GM23248 (cell line): ENCODE data around the gene PAPPA2. TPM values are rescaled to one million over a fixed set of nuclear protein-coding genes. Genes with fewer than 3 reads are reported as not detected.

Experiments used
- DNase-seq: peaks from one replicate; pipeline ENCODE4 v3.0.0-alpha.2; 2015
- H2AFZ ChIP-seq: fragments of 200-600 bp; sonication (generic); 2 replicates; pipeline ENCODE4 v1.6.1; 2016; ENCODE audit warnings: antibody characterized with exemption
- H3F3A ChIP-seq: fragments of 200-600 bp; sonication (generic); 2 replicates; pipeline ENCODE4 v1.6.1; 2016; ENCODE audit warnings: mild to moderate bottlenecking, antibody characterized with exemption, mixed run types; ENCODE audit not compliant: insufficient read depth
- H3K27ac ChIP-seq: fragments of 200-600 bp; sonication (generic); 2 replicates; pipeline ENCODE4 v1.5.1; 2016; ENCODE audit warnings: mild to moderate bottlenecking
- H3K27me3 ChIP-seq: fragments of 200-600 bp; sonication (generic); replicated peaks from 2 replicates; pipeline ENCODE4 v1.6.1; 2016; ENCODE audit warnings: mild to moderate bottlenecking; ENCODE audit not compliant: insufficient read depth
- H3K36me3 ChIP-seq: fragments of 200-600 bp; sonication (generic); 2 replicates; pipeline ENCODE4 v1.6.1; 2016; ENCODE audit warnings: low read depth, mild to moderate bottlenecking
- H3K4me1 ChIP-seq: fragments of 200-600 bp; sonication (generic); 2 replicates; pipeline ENCODE4 v1.6.1; 2016; ENCODE audit warnings: mild to moderate bottlenecking; ENCODE audit not compliant: insufficient read depth
- H3K4me2 ChIP-seq: fragments of 200-600 bp; sonication (generic); one replicate; pipeline ENCODE4 v1.6.1; 2016; ENCODE audit warnings: mild to moderate bottlenecking; ENCODE audit not compliant: unreplicated experiment
- H3K4me3 ChIP-seq: fragments of 200-600 bp; sonication (generic); 2 replicates; pipeline ENCODE4 v1.5.1; 2016; ENCODE audit warnings: mild to moderate bottlenecking
- H3K79me2 ChIP-seq: fragments of 200-600 bp; sonication (generic); 2 replicates; pipeline ENCODE4 v1.6.1; 2016; ENCODE audit warnings: mild to moderate bottlenecking; ENCODE audit not compliant: insufficient read depth
- H3K9ac ChIP-seq: fragments of 200-600 bp; sonication (generic); 2 replicates; pipeline ENCODE4 v1.6.1; 2016; ENCODE audit warnings: mild to moderate bottlenecking
- H3K9me2 ChIP-seq: fragments of 200-600 bp; sonication (generic); 2 replicates; pipeline ENCODE4 v1.6.1; 2016; ENCODE audit warnings: mixed run types, mild to moderate bottlenecking, moderate library complexity; ENCODE audit not compliant: insufficient read depth
- H3K9me3 ChIP-seq: fragments of 200-600 bp; sonication (generic); one replicate; pipeline ENCODE4 v1.6.1; 2017; ENCODE audit warnings: low read depth
- H4K20me1 ChIP-seq: fragments of 200-600 bp; sonication (generic); 2 replicates; pipeline ENCODE4 v1.6.0; 2016; ENCODE audit not compliant: insufficient read depth
- EZH2 ChIP-seq: fragments of 200-600 bp; sonication (generic); IDR thresholded peaks from 2 replicates; pipeline ENCODE4 v1.6.1; 2018; ENCODE audit warnings: antibody characterized with exemption, mild to moderate bottlenecking; ENCODE audit not compliant: insufficient read depth, poor library complexity, severe bottlenecking
- EZH2phosphoT487 ChIP-seq: fragments of 200-600 bp; sonication (generic); IDR thresholded peaks from 2 replicates; pipeline ENCODE4 v1.6.1; 2018; ENCODE audit warnings: antibody characterized with exemption, moderate library complexity, mild to moderate bottlenecking, low read depth; ENCODE audit not compliant: insufficient read depth
- WGBS, 2 experiments: methylation state at CpG; one replicate each; pipeline ENCODE4 v1.1.6; 2015 to 2017; ENCODE audit warnings: low lambda C conversion rate in 2 of 2, low coverage in 1 of 2; ENCODE audit errors: missing lambda C conversion rate in 2 of 2; 5-methylcytosine and 5-hydroxymethylcytosine counted together
- in situ Hi-C: fragments of 300-500 bp; cut with MboI; formaldehyde crosslinking; loops from 2 replicates; pipeline ENCODE4 v1.15.0; 2020
- polyA plus RNA-seq: library from polyadenylated mRNA; unstranded; fragments of >200 nt; fragmentation: Nextera tagmentation; extraction: Ambion mirVana; gene quantifications from 2 replicates; pipeline ENCODE4 v1.2.1, GENCODE V29; 2016
- total RNA-seq: library from RNA; depleted of rRNA; stranded (reverse); fragments of >200 nt; shearing (Covaris generic); gene quantifications from 2 replicates; pipeline ENCODE4 v1.2.3, GENCODE V29; 2014

The PAPPA2 gene
- total and polyA plus RNA-seq, 2 experiments from 2014 or later = 3.9 to 8.1 TPM

DNA sequence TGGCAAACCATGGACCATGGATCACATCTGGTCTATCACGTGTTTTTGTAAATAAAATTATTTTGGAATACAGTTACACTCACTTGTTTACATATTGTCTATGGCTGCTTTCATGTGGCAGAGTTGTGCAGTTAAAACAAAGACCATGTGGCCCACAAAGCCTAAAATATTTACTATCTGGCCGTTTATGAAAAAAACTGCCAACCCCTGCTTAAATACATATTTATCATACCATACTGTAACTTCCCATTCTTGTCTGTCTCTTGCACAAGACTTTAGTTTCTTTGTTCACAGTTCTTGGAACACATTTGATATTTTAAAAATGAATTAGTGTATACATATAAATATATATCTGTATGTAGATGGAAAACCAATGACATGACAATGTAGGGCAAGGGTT is 141.5 kb downstream of the PAPPA2 start:
- Histone ChIP-seq H3F3A (peaks cover 14% of the 10 kb centered on the region; the same call in 1 of the 2 replicates), H3K9me2 (no peaks in the 10 kb centered on the region), H3K4me3 (no peak overlapping the region), H3K36me3 (no peaks in the 10 kb centered on the region), H3K9ac (no peak overlapping the region), H3K79me2 (no peaks in the 10 kb centered on the region), H3K27ac (no peak overlapping the region), H3K4me1 (peaks cover 15% of the 10 kb centered on the region; the same call in 1 of the 2 replicates), H3K4me2 (no peak overlapping the region), H4K20me1 (no peaks in the 10 kb centered on the region), H3K27me3 (no peaks in the 10 kb centered on the region), H3K9me3 (no peaks in the 10 kb centered on the region), H2AFZ (no peak overlapping the region)
- TF ChIP-seq EZH2phosphoT487 = no peak
- TF ChIP-seq EZH2 = no peak
- 8 to 11% methylated on average over 2 of the region's 2 CpGs for WGBS, 2 experiments
- in situ Hi-C loops = no loop called here
- no peak for DNase-seq

DNA sequence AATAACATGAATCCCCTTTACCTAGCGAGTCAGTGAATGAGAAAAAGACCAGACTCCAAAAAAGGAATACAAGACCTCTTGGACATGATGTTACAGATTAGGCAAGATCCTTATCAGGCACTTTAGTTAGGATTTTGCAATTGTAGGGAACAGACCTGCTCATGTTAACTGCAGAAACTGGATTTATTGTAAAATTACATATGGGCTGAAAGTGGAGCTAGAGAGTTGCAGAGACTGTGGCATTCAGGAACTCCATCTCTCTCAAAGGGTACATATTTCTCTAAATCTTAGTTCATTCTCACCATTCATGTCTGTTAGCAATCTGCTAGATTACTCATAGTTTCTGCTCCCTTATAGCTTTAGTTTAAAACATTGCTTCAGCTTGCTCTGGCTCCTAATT is 142.2 kb downstream of the PAPPA2 start:
- peak; percentile 45 for DNase-seq
- in situ Hi-C loops = no loop called here
- H3K4me2 ChIP-seq = no peak overlapping the region

DNA sequence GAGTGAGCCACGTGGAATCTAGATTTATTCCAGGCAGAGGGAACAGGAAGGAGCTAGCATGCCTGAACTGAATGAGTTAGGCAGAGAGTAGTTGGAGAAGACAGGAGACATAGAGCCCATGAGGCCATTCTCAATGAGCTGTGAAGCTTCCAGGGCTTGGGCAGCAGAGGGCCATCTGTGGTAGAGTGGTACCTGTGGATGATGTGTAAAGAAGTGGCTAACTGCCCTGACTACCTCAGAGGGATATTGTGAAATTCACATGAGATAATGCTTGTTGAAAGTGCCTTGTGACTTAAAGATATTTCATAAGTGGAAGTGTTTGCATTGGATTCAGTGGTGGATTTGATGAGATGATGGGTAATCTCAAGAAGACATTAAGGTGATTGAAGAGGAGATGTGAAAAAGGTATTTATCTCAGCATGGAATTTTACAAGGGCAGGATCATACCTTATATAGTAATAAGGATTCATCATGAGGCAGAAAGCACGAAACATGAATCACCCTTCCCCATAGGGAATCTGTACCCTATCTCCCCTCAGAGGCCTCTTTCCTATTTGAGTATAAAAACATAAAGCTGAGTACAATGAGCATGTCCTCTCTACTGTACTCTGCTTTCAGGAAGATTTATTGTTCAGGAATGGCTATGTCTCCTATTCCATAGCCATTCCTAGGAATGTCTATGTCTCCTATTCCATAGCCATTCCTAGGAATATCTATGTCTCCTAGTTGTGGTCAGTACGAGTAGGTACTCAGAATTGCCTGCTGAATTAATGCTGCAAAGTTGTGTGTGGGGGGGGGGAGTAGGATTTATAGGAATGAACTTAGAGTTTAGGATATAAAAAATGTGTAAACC is 146.8 kb downstream of the PAPPA2 start:
- H2AFZ ChIP-seq = no peak overlapping the region; the same call in 1 of the 2 replicates
- H3K4me3 ChIP-seq = no peak overlapping the region
- H3K36me3 ChIP-seq = no peaks in the 10 kb centered on the region
- peak; percentile 38 for DNase-seq
- 53 to 67% methylated on average over 3 of the region's 3 CpGs for WGBS, 2 experiments
- H3K9me2 ChIP-seq = no peaks in the 10 kb centered on the region
- peaks cover 10% of the 10 kb centered on the region; the same call in 1 of the 2 replicates for H3K4me1 ChIP-seq
- no peak overlapping the region for H3K9ac ChIP-seq
- H3K27ac ChIP-seq = no peak overlapping the region
- H3K27me3 ChIP-seq = no peaks in the 10 kb centered on the region
- H4K20me1 ChIP-seq = no peaks in the 10 kb centered on the region
- peaks cover 4% of the 10 kb centered on the region; the same call in 1 of the 2 replicates for H3F3A ChIP-seq
- no peaks in the 10 kb centered on the region for H3K9me3 ChIP-seq
- TF ChIP-seq EZH2phosphoT487 (no peak), EZH2 (no peak)
- H3K4me2 ChIP-seq = no peak overlapping the region
- in situ Hi-C loops = no loop called here
- H3K79me2 ChIP-seq = no peaks in the 10 kb centered on the region

More for the DNA sequence above, 142.2 kb downstream of the PAPPA2 start:
- 46 to 67% methylated on average over 1 of the region's 1 CpG for whole genome bisulfite sequencing, 2 experiments
- H3K36me3 ChIP-seq = no peaks in the 10 kb centered on the region
- H4K20me1 ChIP-seq = no peaks in the 10 kb centered on the region
- no peak overlapping the region for H2AFZ ChIP-seq
- peaks cover 14% of the 10 kb centered on the region; the same call in 1 of the 2 replicates for H3F3A ChIP-seq
- no peaks in the 10 kb centered on the region for H3K27me3 ChIP-seq
- H3K27ac ChIP-seq = no peak overlapping the region
- H3K9ac ChIP-seq = no peak overlapping the region
- TF ChIP-seq EZH2 (no peak), EZH2phosphoT487 (no peak)
- H3K9me3 ChIP-seq = no peaks in the 10 kb centered on the region
- no peaks in the 10 kb centered on the region for H3K79me2 ChIP-seq
- no peak overlapping the region for H3K4me3 ChIP-seq
- H3K9me2 ChIP-seq = no peaks in the 10 kb centered on the region
- H3K4me1 ChIP-seq = peaks cover 15% of the 10 kb centered on the region; the same call in 1 of the 2 replicates

DNA sequence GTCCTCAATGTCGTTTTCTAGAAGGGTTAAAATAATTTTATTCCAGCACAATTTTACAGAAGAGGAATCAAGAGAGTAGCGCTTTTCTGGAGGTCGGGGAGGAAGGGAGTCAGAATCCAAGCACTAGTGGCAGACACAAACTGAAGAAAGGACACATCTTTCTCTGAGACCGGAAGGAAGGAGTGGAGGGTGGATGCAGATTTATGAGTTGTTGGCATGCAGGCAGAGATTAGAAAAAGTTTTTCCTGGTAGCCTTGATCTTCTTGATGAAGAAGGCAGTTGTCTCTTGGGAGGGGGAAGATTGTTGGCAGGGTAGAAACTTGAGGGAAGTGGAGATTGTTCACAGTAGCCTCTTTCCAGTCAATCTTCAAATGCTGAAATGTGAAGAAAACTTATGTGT is 149.8 kb downstream of the PAPPA2 start:
- Histone ChIP-seq H3K36me3 (no peaks in the 10 kb centered on the region), H3K27me3 (no peaks in the 10 kb centered on the region), H2AFZ (no peak overlapping the region; the same call in 1 of the 2 replicates), H3K4me1 (no peaks in the 10 kb centered on the region), H3K4me3 (no peak overlapping the region), H3K9me3 (no peaks in the 10 kb centered on the region), H4K20me1 (no peaks in the 10 kb centered on the region), H3K9me2 (no peaks in the 10 kb centered on the region), H3K4me2 (no peak overlapping the region), H3F3A (no peaks in the 10 kb centered on the region), H3K9ac (no peak overlapping the region), H3K79me2 (no peaks in the 10 kb centered on the region), H3K27ac (no peak overlapping the region)
- 61 to 69% methylated on average over 4 of the region's 4 CpGs for WGBS, 2 experiments
- TF ChIP-seq EZH2 (no peak), EZH2phosphoT487 (no peak)
- in situ Hi-C loops = no loop called here
- no peak for DNase-seq
